ENCODE results near the gene SLC22A2. TPM values are rescaled to one million over a fixed set of nuclear protein-coding genes. Genes with fewer than 3 reads are reported as not detected.
"Not testable (repeated sequence)": the region's sequence is repeated elsewhere in the genome, so short reads cannot be mapped to it uniquely, and the experiment has no call there.

The SLC22A2 gene
- 10 to 100 TPM in 2 of 4 donors, 1 to 10 TPM in 2; 9.2 to 10.7 (median 9.8) TPM for polyA plus RNA-seq (ENCODE audit: insufficient read length in 4 of 4)

DNA sequence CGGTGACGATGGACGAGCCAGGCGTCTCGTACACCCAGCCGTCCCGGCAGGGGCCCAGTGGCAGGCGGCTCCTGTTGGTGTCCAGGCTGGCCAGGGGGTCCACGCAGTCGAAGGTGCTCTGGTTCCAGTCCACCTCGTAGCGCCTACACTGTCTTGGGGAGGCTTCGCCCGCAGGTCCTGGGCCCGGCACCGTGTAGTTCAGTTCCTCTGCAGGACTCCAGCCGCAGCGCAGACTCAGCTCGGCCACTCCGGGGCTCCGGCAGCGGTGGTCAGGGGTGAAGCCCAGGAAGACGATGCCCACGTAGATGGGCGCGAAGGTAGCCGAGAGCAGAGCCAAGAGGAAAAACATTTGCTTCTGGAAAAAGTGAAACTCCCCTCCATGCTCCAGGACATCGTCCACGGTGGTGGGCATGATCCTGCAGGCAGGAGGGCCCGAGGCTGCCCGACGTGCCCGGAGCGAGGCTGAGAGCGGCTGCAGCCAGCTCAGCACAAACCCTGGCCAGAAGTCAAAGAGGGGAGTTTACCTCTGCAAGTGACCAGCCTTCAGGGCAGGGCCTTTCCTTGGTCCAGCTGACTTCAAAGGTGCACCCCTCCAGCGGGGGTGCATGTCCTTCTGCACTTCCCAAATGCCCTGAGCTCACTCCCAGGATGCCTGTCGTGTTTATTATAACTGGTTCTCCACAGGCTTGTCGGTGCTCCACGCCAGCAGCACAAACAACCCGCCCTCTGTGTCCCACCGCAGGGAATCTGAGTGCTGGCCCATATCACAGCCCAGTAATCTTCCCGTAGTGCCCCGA, at the start of gene SLC22A2:
Gene SLC22A2, minus strand, starts transcription at position 476 of the 797 bp plus-strand sequence. Its CDS starts 64 bp downstream, at position 412.
- DNase-seq (ENCODE audit: low read depth in 4 of 4, low spot score in 2 of 4), result no peak

DNA sequence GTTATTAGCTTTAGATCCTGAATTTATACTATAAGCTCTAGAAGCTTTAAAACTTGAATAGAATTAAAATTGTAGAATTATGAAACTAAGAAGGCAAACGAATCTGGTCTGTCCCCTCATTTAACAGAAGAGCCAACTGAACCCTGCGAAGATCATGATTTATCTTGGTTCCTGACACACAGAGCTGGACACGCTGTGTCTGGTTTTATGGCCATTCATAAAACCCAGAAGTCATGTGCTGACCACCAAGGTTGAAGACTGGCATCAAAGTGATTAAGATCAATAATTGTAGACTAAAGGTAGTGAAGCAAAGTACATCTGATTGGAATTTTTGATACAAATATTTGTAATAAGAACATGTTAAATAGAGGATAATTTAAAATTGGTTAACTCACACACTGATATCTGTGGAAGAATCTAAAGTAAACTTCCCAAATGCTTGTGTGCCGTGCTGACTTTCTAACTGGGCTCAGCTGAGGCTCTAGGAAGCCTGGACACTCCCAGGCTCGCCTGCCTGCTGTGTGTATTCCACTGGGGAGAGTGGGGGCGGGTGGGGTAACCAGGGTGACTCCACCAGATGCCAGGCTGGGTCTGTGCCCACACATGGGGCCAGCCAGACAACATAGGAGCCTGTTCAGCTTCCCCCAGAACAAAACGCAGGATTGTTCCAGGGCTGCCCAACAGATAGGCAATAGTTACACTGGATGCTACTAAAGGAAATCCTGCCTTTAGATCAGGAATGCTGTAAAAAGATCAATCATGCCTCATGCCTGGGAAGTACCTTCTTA, 47.5 kb upstream of the SLC22A2 start:
- no peak for DNase-seq (ENCODE audit: low read depth in 4 of 4, low spot score in 2 of 4)

DNA sequence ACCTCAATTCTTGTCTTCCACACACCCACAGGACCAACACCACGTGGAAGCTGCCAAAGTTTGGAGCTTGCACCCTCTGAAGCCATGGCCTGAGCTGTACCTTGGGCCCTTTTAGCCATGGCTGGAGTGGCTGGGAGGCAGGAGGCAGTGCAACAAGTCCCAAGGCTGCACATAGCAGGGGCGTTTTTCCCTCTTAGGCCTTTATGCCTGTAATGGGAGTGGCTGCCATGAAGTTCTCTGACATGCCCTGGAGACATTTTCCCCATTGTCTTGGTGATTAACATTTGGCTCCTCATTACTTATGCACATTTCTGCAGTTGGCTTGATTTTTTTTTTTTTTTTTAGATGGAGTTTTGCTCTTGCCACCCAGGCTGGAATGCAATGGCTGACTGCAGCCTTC, 45.2 kb upstream of the SLC22A2 start:
- DNase-seq (ENCODE audit: low read depth in 4 of 4, low spot score in 2 of 4), result no peak

DNA sequence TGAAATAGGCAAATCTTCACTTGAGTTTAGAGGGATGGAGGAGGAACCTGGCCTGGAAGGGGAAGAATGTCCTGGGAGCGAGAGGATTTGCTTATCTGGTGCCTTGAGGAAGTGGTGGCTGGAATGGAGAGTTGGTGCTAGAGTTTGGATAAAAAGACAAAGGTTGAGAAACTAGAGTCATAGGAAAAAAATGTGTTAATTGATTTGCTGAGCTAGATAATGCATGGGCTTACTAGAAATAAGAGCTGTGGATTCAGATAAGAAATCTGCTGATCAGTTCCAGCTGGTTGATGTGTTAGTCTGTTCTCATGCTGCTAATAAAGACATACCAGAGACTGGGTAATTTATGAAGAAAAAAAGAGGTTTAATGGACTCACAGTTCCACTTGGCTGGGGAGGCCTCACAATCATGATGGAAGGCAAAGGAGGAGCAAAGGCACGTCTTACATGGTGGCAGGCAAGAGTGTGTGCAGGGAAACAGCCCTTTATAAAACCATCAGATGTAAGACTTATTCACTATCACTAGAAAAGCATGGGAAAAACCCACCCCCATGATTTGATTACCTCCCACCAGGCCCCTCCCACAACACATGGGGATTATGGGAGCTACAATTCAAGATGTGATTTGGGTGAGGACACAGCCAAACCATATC, 43.9 kb upstream of the SLC22A2 start:
- not testable (repeated sequence) for DNase-seq (ENCODE audit: low read depth in 4 of 4, low spot score in 2 of 4)

DNA sequence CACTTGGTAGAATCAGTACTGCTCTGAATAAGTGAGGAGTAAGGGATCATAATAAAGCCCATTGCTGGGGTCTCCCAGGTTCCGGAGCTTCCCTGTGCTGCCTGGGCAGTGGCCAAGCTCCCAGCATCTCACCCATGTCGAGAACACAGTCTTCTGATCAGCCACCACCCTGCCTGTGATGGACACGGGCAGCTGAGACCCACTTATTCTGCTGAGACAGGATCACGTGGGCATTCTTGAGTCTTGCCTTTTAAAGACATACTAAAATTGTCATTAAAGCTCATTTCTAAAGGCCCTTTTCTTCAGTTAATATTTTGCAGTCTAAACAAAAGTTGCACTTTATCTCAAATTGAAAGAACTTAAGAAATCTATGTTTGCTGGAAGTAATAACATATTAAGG, 42.7 kb upstream of the SLC22A2 start:
- no peak for DNase-seq (ENCODE audit: low read depth in 4 of 4, low spot score in 2 of 4)

DNA sequence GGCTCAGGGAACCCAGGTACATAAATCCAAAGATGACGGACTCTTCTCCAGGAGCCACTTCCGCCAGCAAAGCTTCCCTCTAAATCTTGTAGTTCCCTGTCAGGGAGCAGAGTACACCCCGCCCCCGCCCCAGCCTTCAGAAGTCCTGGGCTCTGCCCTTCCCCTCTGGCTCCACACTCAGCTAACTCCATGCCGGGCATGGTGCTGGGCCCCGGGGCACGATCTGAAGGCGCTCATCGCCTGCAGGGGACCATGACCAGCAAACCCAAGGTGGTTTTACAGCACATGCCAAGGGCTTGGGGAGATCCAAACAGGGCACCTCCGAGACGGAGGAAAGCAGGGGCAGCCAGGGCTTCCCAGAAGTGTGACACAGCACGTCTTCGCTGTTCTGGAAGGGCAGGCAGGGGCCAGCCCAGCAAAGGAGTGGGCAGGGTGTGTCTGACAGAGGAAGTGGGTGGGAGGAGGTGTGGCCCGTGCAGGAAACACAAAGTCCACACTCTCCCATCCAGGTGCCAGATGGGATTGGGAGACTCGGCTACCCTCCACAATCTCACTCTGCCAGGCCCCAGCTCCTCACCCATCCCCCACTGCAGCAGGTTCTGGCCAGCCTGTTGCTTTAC, 41.6 kb upstream of the SLC22A2 start:
- no peak for DNase-seq (ENCODE audit: low read depth in 4 of 4, low spot score in 2 of 4)

DNA sequence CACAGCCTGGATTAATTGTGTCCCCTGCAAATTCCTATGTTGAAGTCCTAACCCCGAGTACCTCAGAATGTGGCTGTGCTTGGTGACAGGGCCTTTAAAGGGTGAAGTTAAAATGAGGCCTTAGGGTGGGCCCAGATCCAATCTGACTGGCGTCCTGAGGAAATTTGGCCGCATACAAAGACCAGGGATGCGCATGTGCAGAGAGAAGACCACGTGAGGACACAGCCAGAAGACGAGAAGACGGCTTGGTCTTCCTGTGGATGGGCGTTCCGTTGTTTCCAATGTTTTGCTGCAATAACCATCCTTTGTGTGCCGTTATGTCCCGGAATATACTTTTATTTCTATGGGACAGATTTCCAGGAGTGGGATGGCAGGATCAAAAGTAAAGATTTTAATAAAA, 40.9 kb upstream of the SLC22A2 start:
- DNase-seq (ENCODE audit: low read depth in 4 of 4, low spot score in 2 of 4), result no peak

DNA sequence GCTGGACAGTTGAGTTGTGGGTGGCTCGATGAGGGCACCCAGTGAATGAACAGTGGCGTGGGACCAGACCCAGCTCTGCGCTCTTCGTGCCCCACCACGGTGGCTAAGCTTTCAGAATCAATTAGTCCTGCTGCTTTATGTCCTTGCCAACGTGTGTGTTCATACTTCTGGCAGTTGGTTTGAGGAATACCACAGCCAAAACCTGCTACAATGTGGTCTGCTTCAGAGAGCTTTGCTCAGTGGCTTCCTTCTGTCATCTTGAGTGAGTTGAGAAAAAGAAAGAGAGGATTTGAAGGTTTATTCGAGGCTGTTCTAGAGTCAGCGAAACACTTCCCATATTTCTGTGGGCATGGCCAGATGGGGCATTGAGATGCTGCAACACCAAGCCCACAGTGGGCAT, 39.5 kb upstream of the SLC22A2 start:
- no peak for DNase-seq (ENCODE audit: low read depth in 4 of 4, low spot score in 2 of 4)

DNA sequence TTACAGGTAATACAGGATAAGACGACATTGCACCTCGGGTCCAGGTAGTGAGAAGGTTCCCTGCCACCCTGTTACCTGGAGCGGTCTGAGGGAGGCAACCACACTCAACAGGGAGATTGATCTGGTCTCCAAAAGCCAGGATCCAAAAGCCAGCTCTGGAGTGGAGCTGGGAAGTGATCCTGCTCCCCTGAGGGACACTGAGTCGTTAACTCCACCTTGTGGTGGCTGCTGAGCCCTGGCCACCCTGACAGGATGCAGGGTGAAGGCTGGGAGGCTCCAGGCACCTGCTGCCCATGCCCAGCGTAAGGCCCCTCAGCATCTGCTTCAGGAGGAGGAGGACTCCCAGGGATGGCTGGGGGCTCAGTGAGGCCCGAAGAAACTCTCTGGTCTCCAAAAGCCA, 38.7 kb upstream of the SLC22A2 start:
- DNase-seq (ENCODE audit: low read depth in 4 of 4, low spot score in 2 of 4), result no peak

DNA sequence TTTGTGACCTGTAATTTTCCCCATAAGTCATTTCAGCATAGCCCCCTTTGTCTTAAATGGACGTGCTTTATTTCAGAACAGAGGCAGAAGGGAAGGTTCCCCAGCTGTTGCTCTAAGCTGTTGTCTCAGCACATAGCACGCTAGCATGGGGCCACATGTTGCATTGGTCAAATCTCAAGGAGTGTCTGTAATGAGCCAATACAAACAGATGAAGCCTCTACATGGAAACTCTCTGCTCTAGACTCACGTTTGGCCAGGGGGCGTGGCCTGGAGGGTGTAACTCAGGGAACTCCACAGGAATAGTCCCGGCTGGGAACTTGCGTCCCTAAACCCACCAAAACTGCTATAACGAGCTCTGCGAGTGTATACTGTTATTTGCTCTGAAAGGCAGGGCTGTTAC, 35.2 kb upstream of the SLC22A2 start:
- DNase-seq (ENCODE audit: low read depth in 4 of 4, low spot score in 2 of 4), result no peak

DNA sequence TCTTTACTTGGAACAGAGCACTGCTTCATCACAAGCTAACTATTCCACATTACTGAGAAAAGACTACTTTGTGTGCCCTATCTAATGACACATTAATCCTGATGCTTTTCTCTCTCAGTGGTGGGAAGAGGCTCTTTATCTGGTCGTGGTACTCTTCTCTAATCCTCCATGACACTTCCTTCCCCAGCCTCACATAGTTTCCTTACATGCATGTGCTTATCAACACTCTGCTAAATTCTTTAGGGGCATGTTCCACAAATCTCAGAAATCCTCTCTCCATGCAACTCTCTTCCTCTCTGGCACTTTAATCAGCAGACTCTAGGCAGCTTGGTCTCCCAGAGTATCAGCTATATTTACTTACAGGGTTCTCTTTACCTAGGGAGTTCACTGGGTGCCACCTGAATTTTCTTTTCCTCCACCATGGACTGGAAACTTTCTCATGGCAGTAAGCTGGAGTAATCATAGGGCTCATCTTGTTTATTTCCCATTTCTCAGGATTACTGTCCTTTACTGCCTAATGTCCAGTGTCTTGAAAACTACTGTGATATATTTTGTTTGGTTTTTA, 27.0 kb upstream of the SLC22A2 start:
- DNase-seq (ENCODE audit: low read depth in 4 of 4, low spot score in 2 of 4), result no peak

DNA sequence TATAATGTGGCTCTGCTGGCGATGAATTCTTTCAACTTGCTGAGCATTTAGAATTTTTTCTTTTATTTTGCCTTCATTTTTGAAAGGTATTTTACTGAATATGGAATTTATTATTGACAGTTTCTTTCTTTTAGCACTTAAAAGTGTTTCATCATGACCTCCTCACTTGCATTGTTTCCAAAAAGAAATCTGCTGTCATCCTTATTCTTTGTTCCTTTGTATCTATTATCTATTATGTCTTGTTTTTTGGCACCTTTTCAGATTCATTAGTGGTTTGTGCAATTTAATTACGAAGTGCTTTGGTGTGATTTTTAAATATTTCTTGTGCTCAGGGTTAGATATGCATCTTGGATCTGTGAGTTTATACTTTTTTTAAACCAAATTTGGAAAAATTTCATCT, 26.0 kb upstream of the SLC22A2 start:
- no peak for DNase-seq (ENCODE audit: low read depth in 4 of 4, low spot score in 2 of 4)

DNA sequence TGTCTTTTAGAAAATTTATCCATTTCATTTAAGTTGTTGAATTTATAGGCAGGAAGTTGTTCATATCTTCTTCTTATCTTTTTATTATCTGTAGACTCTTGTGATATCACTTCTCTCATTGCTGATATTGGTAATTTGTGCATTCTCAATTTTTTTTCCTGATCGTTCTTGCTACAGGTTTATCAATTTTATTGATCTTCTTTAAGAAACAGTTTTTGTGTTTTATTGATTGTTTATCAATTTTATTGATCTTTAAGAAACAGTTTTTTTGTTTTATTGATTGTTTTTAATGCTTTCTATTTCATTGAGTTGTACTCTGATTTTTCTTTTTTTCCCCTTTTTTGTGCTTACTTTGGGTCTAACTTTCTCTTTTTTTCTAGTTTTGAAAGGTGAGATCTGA, 23.8 kb upstream of the SLC22A2 start:
- DNase-seq (ENCODE audit: low read depth in 4 of 4, low spot score in 2 of 4), result no peak

DNA sequence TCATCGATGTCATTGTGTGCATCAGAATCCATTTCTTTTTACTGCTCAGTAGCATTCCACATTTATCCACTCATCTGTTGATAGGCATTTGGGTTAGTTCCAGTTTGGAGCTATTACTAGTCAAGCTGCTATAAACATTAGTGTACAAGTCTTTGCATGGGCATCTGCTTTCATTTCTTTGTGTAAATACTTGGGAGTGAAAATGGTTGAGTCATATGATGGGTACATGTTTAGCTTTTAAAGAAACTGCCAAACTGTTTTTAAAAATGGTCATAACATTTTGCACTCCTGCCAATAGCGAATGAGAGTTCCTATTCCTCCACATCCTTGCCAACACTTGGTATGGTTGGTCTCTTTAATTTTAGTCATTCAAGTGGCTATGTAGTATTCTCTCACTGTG, 21.2 kb upstream of the SLC22A2 start:
- DNase-seq (ENCODE audit: low read depth in 4 of 4, low spot score in 2 of 4), result no peak

DNA sequence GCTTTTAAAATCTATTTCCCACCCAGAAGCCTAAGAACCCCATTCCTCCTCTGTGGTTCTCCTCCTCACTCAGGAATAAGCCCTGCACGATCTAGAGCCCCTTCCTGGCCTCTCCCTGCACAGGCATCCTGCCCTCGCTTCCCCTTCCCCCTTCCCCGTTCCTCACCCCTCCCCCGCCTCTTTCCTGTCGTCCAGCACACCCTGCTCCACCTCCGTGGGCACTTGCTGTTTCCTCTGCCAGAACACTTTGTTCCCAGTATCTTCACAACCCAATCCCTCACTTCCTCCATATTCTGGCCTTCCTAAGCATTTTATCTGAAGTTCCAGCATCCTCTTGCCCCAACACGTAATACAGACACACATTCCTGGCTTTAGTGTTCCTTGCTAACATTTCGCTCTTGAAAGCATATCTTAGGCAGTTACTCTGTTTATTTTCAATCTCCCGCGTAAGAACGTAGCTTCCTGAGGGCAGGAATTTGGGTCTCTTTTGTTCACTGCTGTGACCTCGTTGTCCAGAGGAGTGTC, 20.2 kb upstream of the SLC22A2 start:
- DNase-seq (ENCODE audit: low read depth in 4 of 4, low spot score in 2 of 4), result no peak

DNA sequence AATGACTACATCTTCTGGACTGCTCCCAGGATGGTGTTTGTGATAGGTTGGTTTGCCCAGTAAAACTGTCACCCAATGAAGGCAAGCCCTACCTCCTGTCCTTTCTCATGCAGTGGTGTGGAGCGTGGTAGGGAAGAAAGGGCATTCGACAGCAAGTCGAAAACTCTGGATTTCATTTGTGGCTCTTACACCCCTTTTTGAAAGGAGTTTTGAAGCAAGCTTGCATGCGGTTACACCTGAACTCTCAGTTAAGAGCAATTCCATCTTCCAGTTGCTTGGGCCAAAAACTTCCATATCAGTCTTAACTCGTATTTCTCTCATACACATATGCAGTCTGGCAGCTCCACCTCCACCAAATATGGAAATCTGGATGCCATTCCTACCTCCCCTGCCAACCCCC, 19.7 kb upstream of the SLC22A2 start:
- no peak for DNase-seq (ENCODE audit: low read depth in 4 of 4, low spot score in 2 of 4)

DNA sequence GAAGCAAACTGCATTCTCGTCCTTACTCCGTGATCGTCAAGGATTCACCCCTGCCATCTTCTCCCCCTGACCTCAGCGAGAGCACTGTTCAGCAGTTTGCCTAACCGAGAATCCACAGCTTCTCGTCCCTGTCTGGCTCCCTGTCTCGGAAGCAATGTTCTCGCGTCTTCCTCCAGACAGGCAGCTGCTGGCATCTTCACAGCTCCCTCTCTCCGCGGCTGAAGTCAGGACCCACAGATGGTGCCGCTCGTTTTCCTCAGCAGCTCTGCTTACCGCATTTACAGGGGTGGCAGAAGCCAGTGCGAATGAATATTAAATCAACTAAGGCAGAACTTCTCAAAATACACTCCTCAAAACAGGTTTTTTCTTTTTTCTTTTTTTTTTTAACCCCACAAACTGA, 18.9 kb upstream of the SLC22A2 start:
- no peak for DNase-seq (ENCODE audit: low read depth in 4 of 4, low spot score in 2 of 4)

DNA sequence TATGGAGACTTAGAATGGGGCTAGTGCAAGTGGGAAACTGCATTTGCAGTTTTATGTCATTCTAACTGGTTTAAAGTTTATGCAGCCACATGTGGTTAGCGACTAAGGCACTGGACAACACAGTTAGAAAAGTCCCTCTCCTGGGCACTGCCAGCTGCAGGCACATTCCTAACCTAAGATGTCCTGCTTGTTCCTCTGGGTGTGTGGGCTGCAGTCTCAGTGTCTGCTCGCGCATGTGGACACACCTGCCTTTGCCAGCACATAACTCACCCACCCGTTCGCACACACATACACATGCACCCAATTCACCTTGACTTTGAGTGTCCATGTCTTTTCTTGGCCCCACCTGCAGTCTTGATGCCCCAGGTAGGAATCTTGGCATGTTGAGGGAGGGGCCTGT, 18.5 kb upstream of the SLC22A2 start:
- no peak for DNase-seq (ENCODE audit: low read depth in 4 of 4, low spot score in 2 of 4)

DNA sequence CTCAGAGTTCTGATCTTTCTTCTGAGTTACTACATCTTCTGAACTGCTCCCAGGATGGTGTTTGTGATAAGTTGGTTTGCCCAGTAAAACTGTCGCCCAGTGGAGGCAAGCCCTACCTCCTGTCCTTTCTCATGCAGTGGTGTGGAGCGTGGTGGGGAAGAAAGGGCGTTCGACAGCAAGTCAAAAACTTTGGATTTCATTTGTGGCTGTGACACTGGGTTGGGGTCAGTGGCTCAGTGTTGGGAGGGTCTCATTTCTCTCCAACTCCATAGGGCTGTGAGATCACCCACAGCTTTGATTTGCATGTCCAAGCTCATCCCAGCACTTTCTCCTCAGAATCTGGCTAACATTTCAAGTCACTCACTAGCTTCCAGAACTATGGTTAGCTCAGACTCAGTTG, 17.5 kb upstream of the SLC22A2 start:
- DNase-seq (ENCODE audit: low read depth in 4 of 4, low spot score in 2 of 4), result no peak

DNA sequence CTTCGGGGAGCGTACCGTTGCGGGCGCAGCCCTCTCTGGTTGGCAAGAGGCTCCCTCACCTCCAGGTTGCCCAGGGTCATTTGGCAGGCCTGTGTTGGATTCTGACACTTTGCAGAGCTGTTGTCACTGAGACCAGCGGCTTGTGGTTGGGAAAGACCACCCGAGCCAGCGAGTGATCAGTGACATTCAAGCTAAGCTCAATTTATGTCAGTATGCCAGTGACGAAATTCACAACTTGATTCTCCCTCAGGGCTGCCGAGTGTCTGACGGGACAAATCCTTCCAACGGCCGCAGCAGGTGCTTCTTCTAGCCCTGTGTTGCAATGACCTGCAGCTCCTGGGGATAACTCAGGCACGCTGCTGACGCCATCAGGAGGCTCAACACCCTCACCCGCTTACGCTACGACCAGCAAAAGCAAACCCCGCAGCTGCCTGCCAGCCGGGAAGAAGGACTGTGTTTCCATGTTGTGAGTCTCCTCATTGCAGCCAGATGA, 16.9 kb upstream of the SLC22A2 start:
- no peak for DNase-seq (ENCODE audit: low read depth in 4 of 4, low spot score in 2 of 4)

Measured in left renal cortex interstitium (tissue), 4 donors.